Keratinocyte (primary cell): ENCODE results near the gene B3GNT5. TPM values are rescaled to one million over a fixed set of nuclear protein-coding genes. Genes with fewer than 3 reads are reported as not detected.
A peak's percentile ranks its signal among the peaks of the same experiment; 100 is the strongest.

Experiments used
- DNase-seq: peaks from one replicate; pipeline ENCODE4 v3.0.0-alpha.2; 2011; ENCODE audit warnings: low read depth, missing footprints, low spot score
- FAIRE-seq: peaks from 2 replicates; lab custom pipeline; 2011; peaks lifted over from hg19 to GRCh38; lab: Jason Lieb, UNC
- H2AFZ ChIP-seq: 2 replicates; pipeline ENCODE4 v1.6.0; 2012; ENCODE audit warnings: low read length, control low read depth, inconsistent platforms; ENCODE audit not compliant: control insufficient read depth
- H3K27ac ChIP-seq: 2 replicates; pipeline ENCODE4 v1.5.1; 2011; ENCODE audit warnings: low read length; ENCODE audit not compliant: control insufficient read depth, insufficient read depth
- H3K27me3 ChIP-seq: 3 replicates; pipeline ENCODE4 v1.6.0; 2011; ENCODE audit warnings: low read length; ENCODE audit not compliant: control insufficient read depth, insufficient read depth; ENCODE audit errors: extremely low read depth
- H3K36me3 ChIP-seq, 2 experiments: 2 replicates in 1 of 2; 3 replicates in 1 of 2; pipeline ENCODE4 v1.5.1; 2011; ENCODE audit warnings: low read length in 2 of 2, mild to moderate bottlenecking in 1 of 2; ENCODE audit not compliant: control insufficient read depth in 2 of 2, insufficient read depth in 2 of 2; ENCODE audit errors: extremely low read depth in 1 of 2
- H3K4me1 ChIP-seq: 3 replicates; pipeline ENCODE4 v1.5.1; 2011; ENCODE audit warnings: low read length; ENCODE audit not compliant: control insufficient read depth, insufficient read depth; ENCODE audit errors: extremely low read depth
- H3K4me2 ChIP-seq: 3 replicates; pipeline ENCODE4 v1.6.0; 2011; ENCODE audit warnings: low read depth, low read length; ENCODE audit not compliant: control insufficient read depth, insufficient read depth; ENCODE audit errors: extremely low read depth
- H3K4me3 ChIP-seq, 3 experiments: fragments of 200-600 bp in 1 of 3; sonication (generic) in 1 of 3; 2 replicates in 2 of 3; 3 replicates in 1 of 3; pipeline ENCODE4 v1.5.1; 2011 to 2016; ENCODE audit warnings: low read length in 3 of 3, mild to moderate bottlenecking in 3 of 3, control low read depth in 2 of 3, inconsistent platforms in 1 of 3, low read depth in 1 of 3, mixed read lengths in 1 of 3, mixed run types in 1 of 3, moderate library complexity in 1 of 3; ENCODE audit not compliant: control insufficient read depth in 2 of 3, insufficient read depth in 2 of 3; ENCODE audit errors: extremely low read depth in 1 of 3
- H3K79me2 ChIP-seq: 2 replicates; pipeline ENCODE4 v1.6.0; 2012; ENCODE audit warnings: low read length; ENCODE audit not compliant: control insufficient read depth, insufficient read depth
- H3K9ac ChIP-seq: 3 replicates; pipeline ENCODE4 v1.6.0; 2011; ENCODE audit warnings: low read length; ENCODE audit not compliant: control insufficient read depth, insufficient read depth; ENCODE audit errors: extremely low read depth
- H3K9me1 ChIP-seq: 3 replicates; pipeline ENCODE4 v1.6.0; 2011; ENCODE audit warnings: low read length; ENCODE audit not compliant: control insufficient read depth, insufficient read depth; ENCODE audit errors: extremely low read depth
- H3K9me3 ChIP-seq: 2 replicates; pipeline ENCODE4 v1.5.1; 2012; ENCODE audit warnings: low read depth, low read length; ENCODE audit not compliant: control insufficient read depth
- H4K20me1 ChIP-seq: 3 replicates; pipeline ENCODE4 v1.6.0; 2011; ENCODE audit warnings: low read length; ENCODE audit not compliant: control insufficient read depth, insufficient read depth; ENCODE audit errors: extremely low read depth
- CTCF ChIP-seq, 3 experiments: IDR thresholded peaks in 1 of 3; conservative IDR thresholded peaks in 1 of 3; optimal IDR thresholded peaks in 1 of 3; 2 replicates in 2 of 3; 3 replicates in 1 of 3; pipeline versions ENCODE3 to v1.5.1; 2011; ENCODE audit warnings: low read length in 3 of 3, mild to moderate bottlenecking in 3 of 3, moderate library complexity in 2 of 3, control low read depth in 1 of 3, inconsistent platforms in 1 of 3; ENCODE audit not compliant: insufficient read depth in 2 of 3; ENCODE audit errors: extremely low read depth in 1 of 3
- EZH2 ChIP-seq: IDR thresholded peaks from one replicate; pipeline ENCODE4 v1.6.1; 2012; ENCODE audit warnings: inconsistent platforms, mild to moderate bottlenecking, low read length, moderate library complexity
- dilution Hi-C: fragments of 300-500 bp; cut with MboI; formaldehyde crosslinking; loops from one replicate; pipeline ENCODE4 v1.7.0; 2020; ENCODE audit warnings: low sequenced_read_pairs; ENCODE audit not compliant: extremely low pct_ligation_motif_present
- polyA plus RNA-seq, 5 experiments: library from polyadenylated mRNA; depleted of rRNA in 3 of 5; stranded (reverse) in 3 of 5; stranded (forward) in 1 of 5; unstranded in 1 of 5; fragments of >200 nt; gene quantifications; 1 replicate in 1 of 5; 2 replicates in 3 of 5; 3 replicates in 1 of 5; pipeline versions ENCODE4 v1.2.1 to v1.2.3, GENCODE V29; 2011 to 2012; ENCODE audit warnings: missing spikeins in 2 of 5, low read depth in 1 of 5, low replicate concordance in 1 of 5

Gene B3GNT5
- polyA plus RNA-seq, 1 donor (not counting 4 experiments of a cell fraction or from before 2014, with no cell fraction given): 66.6 TPM

GRCh38 chr3:183285318-183285717 is 32.3 kb downstream of the B3GNT5 start:
- Histone ChIP-seq H3K4me1 (peaks cover 24% of the 10 kb centered on the region), H3K79me2 (no peaks in the 10 kb centered on the region), H3K9me3 (no peaks in the 10 kb centered on the region), H2AFZ (no peak overlapping the region), H4K20me1 (no peaks in the 10 kb centered on the region), H3K4me2 (peak overlapping the region; percentile 52), H3K36me3 (peaks cover 0 to 2% of the 10 kb centered on the region in 2 experiments), H3K9me1 (no peaks in the 10 kb centered on the region), H3K27me3 (no peaks in the 10 kb centered on the region), H3K4me3 (peak overlapping the region in 1 of 3 experiments; percentile 30), H3K27ac (peak overlapping the region; percentile 96), H3K9ac (peak overlapping the region; percentile 62)
- DNase-seq: no peak
- dilution Hi-C loops: no loop called here
- no peak for TF ChIP-seq CTCF (optimal IDR thresholded peaks at IDR 0.05 in 1 of 3, IDR thresholded peaks at IDR 0.05 in 1 of 3, conservative IDR thresholded peaks at IDR 0.05 in 1 of 3; ENCODE audit: extremely low read depth in 1 of 3, insufficient read depth in 2 of 3, low read length in 3 of 3)
- TF ChIP-seq EZH2: no peak
- FAIRE-seq: no peak

- Histone ChIP-seq H3K27ac (peak overlapping the region; percentile 96), H3K9ac (peak overlapping the region; percentile 62), H3K9me3 (no peaks in the 10 kb centered on the region), H4K20me1 (no peaks in the 10 kb centered on the region), H3K27me3 (no peaks in the 10 kb centered on the region), H3K4me2 (peak overlapping the region; percentile 52), H3K9me1 (no peaks in the 10 kb centered on the region), H2AFZ (peak overlapping the region; percentile 50), H3K4me3 (peak overlapping the region in 1 of 3 experiments; percentile 30), H3K4me1 (peaks cover 26% of the 10 kb centered on the region), H3K79me2 (no peaks in the 10 kb centered on the region), H3K36me3 (peaks cover 0 to 2% of the 10 kb centered on the region in 2 experiments)
- TF ChIP-seq EZH2: no peak
- no peak for TF ChIP-seq CTCF (optimal IDR thresholded peaks at IDR 0.05 in 1 of 3, IDR thresholded peaks at IDR 0.05 in 1 of 3, conservative IDR thresholded peaks at IDR 0.05 in 1 of 3; ENCODE audit: extremely low read depth in 1 of 3, insufficient read depth in 2 of 3, low read length in 3 of 3)
- dilution Hi-C loops: no loop called here
- DNase-seq: peak; percentile 84
- FAIRE-seq: peak; percentile 96
These were observed 32.9 kb downstream of the B3GNT5 start for GRCh38 chr3:183285828-183286457.
